MM.1S (cell line): ENCODE measurements around the gene TTLL9.

Source experiments
- CTCF ChIP-seq: fragments of 300-600 bp; sonication (generic); IDR thresholded peaks from 2 replicates; pipeline ENCODE4 v1.5.1; 2016; ENCODE audit warnings: antibody characterized with exemption, low read length, mixed read lengths
- EZH2 ChIP-seq: fragments of 300-600 bp; sonication (generic); optimal IDR thresholded peaks from 2 replicates; pipeline ENCODE3; 2017; ENCODE audit warnings: low read depth, mild to moderate bottlenecking, antibody characterized with exemption, low read length, mixed read lengths

- TF ChIP-seq CTCF (no peak), EZH2 (no peak)
These were observed 34.9 kb upstream of the TTLL9 start for GRCh38 chr20:31835554-31835953.
